ACC112 (cell line): ENCODE data around the gene STX7.

Source experiments
- H2AFZ ChIP-seq: fragments of 200-600 bp; sonication (generic); one replicate; pipeline ENCODE4 v1.6.0; 2017; ENCODE audit warnings: antibody characterized with exemption, low read length; ENCODE audit not compliant: unreplicated experiment
- H3K27ac ChIP-seq: fragments of 200-600 bp; sonication (generic); 2 replicates; pipeline ENCODE4 v1.5.1; 2014; ENCODE audit warnings: low read depth, mild to moderate bottlenecking, antibody characterized with exemption, low read length, moderate library complexity
- H3K27me3 ChIP-seq: fragments of 200-600 bp; sonication (generic); 2 replicates; pipeline ENCODE4 v1.6.1; 2014; ENCODE audit warnings: mild to moderate bottlenecking, antibody characterized with exemption, low read length, moderate library complexity, mixed read lengths; ENCODE audit not compliant: insufficient read depth
- H3K36me3 ChIP-seq: fragments of 200-600 bp; sonication (generic); 2 replicates; pipeline ENCODE4 v1.6.1; 2016; ENCODE audit warnings: mild to moderate bottlenecking, antibody characterized with exemption, low read length, moderate library complexity, mixed read lengths; ENCODE audit not compliant: insufficient read depth
- H3K4me1 ChIP-seq: fragments of 200-600 bp; sonication (generic); one replicate; pipeline ENCODE4 v1.6.1; 2016; ENCODE audit warnings: low read length, mixed read lengths; ENCODE audit not compliant: insufficient read depth, unreplicated experiment, control insufficient read depth
- H3K4me3 ChIP-seq: fragments of 200-600 bp; sonication (generic); 2 replicates; pipeline ENCODE4 v1.5.1; 2014; ENCODE audit warnings: mild to moderate bottlenecking, low read depth, low read length
- H3K79me2 ChIP-seq: fragments of 200-600 bp; sonication (generic); one replicate; pipeline ENCODE4 v1.6.0; 2016; ENCODE audit warnings: low read length; ENCODE audit not compliant: control insufficient read depth, unreplicated experiment, insufficient read depth

Gene STX7

GRCh38 chr6:132413499-132413802, 99.5 kb downstream of the STX7 start:
- H3K4me3 ChIP-seq: 0 out of 2 replicates have a peak overlapping the region, but pooled peaks have one; percentile 46
- no peaks in the 10 kb centered on the region for H3K27me3 ChIP-seq
- H3K4me1 ChIP-seq: peaks cover 31% of the 10 kb centered on the region
- H3K27ac ChIP-seq: peak overlapping the region; percentile 69
- H3K36me3 ChIP-seq: no peaks in the 10 kb centered on the region
- H2AFZ ChIP-seq: no peak overlapping the region
- no peaks in the 10 kb centered on the region for H3K79me2 ChIP-seq

GRCh38 chr6:132412656-132413498, 100.0 kb downstream of the STX7 start:
- Histone ChIP-seq H3K36me3 (no peaks in the 10 kb centered on the region), H3K4me3 (peak overlapping the region; percentile 46; the same call in 1 of the 2 replicates), H3K79me2 (no peaks in the 10 kb centered on the region)

GRCh38 chr6:132411296-132411695, 101.6 kb downstream of the STX7 start:
- Histone ChIP-seq H3K27me3 (no peaks in the 10 kb centered on the region), H3K27ac (no peak overlapping the region), H3K79me2 (no peaks in the 10 kb centered on the region), H2AFZ (peak overlapping the region; percentile 34), H3K4me1 (peaks cover 31% of the 10 kb centered on the region), H3K4me3 (no peak overlapping the region), H3K36me3 (no peaks in the 10 kb centered on the region)

More at GRCh38 chr6:132412656-132413498, 100.0 kb downstream of the STX7 start:
- H3K27me3 ChIP-seq: no peaks in the 10 kb centered on the region
- H2AFZ ChIP-seq: peak overlapping the region; percentile 71
- peak overlapping the region; percentile 69 for H3K27ac ChIP-seq
- peaks cover 31% of the 10 kb centered on the region for H3K4me1 ChIP-seq

GRCh38 chr6:132410830-132411229, 102.1 kb downstream of the STX7 start:
- no peaks in the 10 kb centered on the region for H3K27me3 ChIP-seq

GRCh38 chr6:132405143-132405915, 107.6 kb downstream of the STX7 start:
- no peaks in the 10 kb centered on the region for H3K79me2 ChIP-seq
- H3K27me3 ChIP-seq: no peaks in the 10 kb centered on the region
- H3K36me3 ChIP-seq: no peaks in the 10 kb centered on the region
- peaks cover 24% of the 10 kb centered on the region for H3K4me1 ChIP-seq
- no peak overlapping the region for H2AFZ ChIP-seq
- H3K27ac ChIP-seq: peak overlapping the region; percentile 42
- peak overlapping the region; percentile 6; the same call in 1 of the 2 replicates for H3K4me3 ChIP-seq

More at GRCh38 chr6:132410830-132411229, 102.1 kb downstream of the STX7 start:
- Histone ChIP-seq H3K27ac (no peak overlapping the region), H3K4me1 (peaks cover 35% of the 10 kb centered on the region), H3K36me3 (no peaks in the 10 kb centered on the region), H3K4me3 (no peak overlapping the region), H3K79me2 (no peaks in the 10 kb centered on the region), H2AFZ (no peak overlapping the region)

DNA sequence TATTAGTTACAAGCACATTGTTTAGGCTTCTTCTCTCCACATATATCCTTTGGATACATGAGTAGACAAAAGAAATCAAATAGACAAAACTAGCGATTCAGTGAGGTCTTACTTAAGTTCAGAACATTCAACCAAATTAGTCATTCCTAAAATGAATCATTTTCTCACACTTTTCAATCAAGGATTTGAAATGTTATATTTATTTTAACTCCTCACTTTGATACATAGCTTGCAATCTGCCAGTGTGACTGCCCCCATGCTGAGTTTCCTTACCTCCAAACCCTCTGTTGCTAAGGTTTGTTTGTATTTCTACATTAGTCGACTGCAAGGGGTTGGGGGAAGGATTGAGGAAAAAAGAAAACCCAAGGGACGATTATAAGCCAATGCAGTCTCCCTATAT, 108.2 kb downstream of the STX7 start:
- Histone ChIP-seq H3K27ac (peak overlapping the region; percentile 42), H3K79me2 (no peaks in the 10 kb centered on the region), H3K4me1 (peaks cover 24% of the 10 kb centered on the region), H3K4me3 (peak overlapping the region; percentile 6; the same call in 1 of the 2 replicates), H2AFZ (no peak overlapping the region), H3K36me3 (no peaks in the 10 kb centered on the region), H3K27me3 (no peaks in the 10 kb centered on the region)

GRCh38 chr6:132404330-132404729, 108.6 kb downstream of the STX7 start:
- Histone ChIP-seq H3K36me3 (no peaks in the 10 kb centered on the region), H3K27ac (no peak overlapping the region), H3K27me3 (no peaks in the 10 kb centered on the region), H3K79me2 (no peaks in the 10 kb centered on the region), H2AFZ (no peak overlapping the region), H3K4me3 (peak overlapping the region; percentile 6; the same call in 1 of the 2 replicates), H3K4me1 (peaks cover 24% of the 10 kb centered on the region)

DNA sequence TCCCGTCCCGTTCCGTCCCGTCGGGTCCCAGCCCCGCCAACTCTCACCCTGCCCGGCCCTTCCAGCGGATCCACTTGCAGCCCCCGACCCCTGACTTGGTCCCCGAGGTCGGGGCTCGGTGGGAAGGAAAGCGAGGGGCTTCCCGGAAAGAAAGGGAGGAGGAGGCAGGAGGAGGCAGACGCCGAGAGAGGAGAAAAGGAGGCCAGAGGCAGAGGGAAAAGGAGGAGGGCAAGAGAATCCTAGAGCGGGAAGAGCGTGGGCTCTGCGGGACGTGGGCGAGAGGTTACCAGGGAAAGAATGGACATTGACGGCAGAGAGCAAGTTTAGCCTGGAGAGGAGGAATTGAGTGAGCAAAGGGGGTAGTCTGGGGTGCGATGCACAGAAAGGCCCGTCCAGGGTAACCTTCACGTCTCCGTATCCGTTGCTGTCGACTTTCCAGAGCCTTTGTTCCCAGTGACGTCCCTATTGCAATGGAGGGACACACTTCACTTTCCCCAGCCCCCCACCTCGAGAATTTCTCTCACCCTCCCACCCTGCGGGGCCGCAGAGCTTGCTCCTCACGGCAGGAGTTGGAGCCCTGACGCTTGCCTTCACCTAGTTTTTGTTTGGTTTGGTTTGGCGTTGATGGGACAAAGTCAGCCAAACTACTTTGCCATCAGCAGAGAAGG, 111.2 kb downstream of the STX7 start:
- peaks cover 24% of the 10 kb centered on the region for H3K4me1 ChIP-seq
- H3K27ac ChIP-seq: no peak overlapping the region
- H3K4me3 ChIP-seq: peak overlapping the region; percentile 91
- no peaks in the 10 kb centered on the region for H3K79me2 ChIP-seq
- no peaks in the 10 kb centered on the region for H3K27me3 ChIP-seq
- H3K36me3 ChIP-seq: no peaks in the 10 kb centered on the region
- H2AFZ ChIP-seq: peak overlapping the region; percentile 91

DNA sequence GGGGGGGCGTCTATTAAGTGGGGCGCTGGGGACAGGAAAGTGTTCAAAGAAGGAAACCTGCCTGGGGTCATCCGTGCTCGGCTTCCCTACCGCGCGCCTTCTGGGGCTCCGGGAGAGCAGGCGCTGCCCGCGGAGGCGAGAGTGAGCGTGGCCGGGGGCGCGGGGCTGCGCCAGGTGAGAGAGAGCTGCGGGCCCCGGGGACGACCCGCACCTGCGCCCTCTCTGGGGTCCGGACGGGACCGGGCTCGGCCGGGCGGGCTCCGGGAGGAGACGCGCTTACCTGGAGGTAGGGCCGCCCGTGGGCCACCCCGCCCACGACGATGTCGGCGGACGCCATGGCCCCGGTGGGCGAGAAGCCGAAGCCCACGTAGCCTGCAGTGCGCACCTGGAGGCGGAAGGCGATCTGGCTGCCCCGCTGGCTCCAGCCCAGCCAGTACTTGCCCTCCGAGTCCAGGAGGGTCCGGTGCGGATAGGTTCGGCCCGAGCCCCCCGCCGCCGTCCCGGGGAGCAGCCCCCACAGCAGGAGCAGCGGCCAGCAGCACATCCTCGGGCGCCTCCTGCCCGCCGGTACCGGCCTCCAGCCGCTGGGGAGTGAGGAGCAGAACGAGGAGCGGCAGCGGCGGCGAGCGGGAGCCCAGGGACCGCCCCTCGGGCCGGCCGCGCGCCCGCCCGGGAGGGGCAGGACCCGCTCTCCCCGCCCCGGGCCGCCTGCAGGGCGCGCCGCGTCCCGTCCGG, 111.9 kb downstream of the STX7 start, which contains the start of gene MOXD1:
Gene MOXD1 (minus strand): TSS at position 593 of the 735 bp plus-strand sequence. CDS start 49 bp downstream, at position 544.
- Histone ChIP-seq H2AFZ (peak within 1 kb of the TSS; percentile 91), H3K27me3 (no peaks in the 10 kb centered on the region), H3K36me3 (no peaks in the 10 kb centered on the region), H3K79me2 (no peaks in the 10 kb centered on the region), H3K27ac (no peak within 1 kb of the TSS), H3K4me3 (peak within 1 kb of the TSS; percentile 91), H3K4me1 (peaks cover 21% of the 10 kb centered on the region)

DNA sequence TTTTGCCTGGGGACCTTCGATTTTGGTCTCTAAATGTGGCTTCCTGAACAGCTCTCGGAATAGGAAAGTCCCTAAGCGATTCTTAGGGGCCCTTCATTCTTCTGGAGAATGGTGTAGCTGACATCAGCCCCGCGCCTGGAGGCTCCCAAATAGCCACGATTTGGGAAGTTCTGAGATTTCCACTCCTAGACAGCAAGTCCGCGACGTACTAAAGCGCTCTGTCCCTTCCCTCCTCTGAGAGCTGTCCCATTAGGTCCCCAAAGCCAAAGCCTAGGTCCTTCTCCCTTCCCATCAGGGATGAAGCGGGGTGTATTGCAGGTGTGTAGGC, 112.4 kb downstream of the STX7 start:
- peaks cover 16% of the 10 kb centered on the region for H3K4me1 ChIP-seq
- H3K36me3 ChIP-seq: no peaks in the 10 kb centered on the region
- H3K4me3 ChIP-seq: peak overlapping the region; percentile 91
- no peak overlapping the region for H3K27ac ChIP-seq
- H3K79me2 ChIP-seq: no peaks in the 10 kb centered on the region
- no peaks in the 10 kb centered on the region for H3K27me3 ChIP-seq
- peak overlapping the region; percentile 91 for H2AFZ ChIP-seq
